ENCODE results near the gene SYT5.
"Not testable (repeated sequence)": the region's sequence is repeated elsewhere in the genome, so short reads cannot be mapped to it uniquely, and the experiment has no call there.

The SYT5 gene

GRCh38 chr19:55179606-55180484, at the start of gene SYT5:
Gene SYT5 (minus strand): TSS chr19:55180289. CDS start chr19:55179041, 1,248 bp downstream.
- DNase-seq, result no peak

GRCh38 chr19:55229789-55230182, 49.7 kb upstream of the SYT5 start:
- DNase-seq, result no peak

DNA sequence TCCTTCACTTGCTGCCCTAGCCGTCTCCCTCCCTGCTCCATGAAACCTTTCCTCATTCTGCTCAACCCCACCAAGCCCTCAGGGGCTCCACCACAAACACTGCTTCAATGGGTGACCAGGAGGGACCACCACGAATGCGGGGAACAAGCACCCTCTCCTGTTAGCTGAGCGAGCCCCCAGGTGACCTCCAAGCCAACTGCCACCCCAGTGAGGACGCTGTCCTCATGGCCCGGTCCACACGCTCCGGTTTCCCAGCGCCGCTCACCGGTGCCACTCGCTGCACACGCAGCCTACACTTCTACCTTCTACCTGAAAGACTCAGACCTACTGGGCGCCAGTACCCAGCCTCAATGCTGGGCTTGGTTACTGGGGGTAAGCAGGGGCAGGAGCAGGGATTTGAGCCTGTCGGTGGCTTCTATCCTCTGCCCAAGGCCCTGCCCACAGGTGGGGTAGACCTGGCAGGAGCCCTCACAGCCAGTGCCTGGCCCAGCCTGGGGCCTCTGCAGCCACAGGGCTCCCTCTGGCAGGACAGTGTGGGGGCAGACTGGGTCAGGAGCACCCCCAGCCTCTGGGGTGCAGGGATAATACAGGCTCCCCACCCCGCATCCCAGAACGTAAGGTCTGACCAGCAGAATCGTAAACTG, 49.2 kb upstream of the SYT5 start:
- no peak for DNase-seq

GRCh38 chr19:55228403-55229031, 48.4 kb upstream of the SYT5 start, which contains the start of gene TMEM86B:
Gene TMEM86B (minus strand): TSS chr19:55228763. CDS start chr19:55228741, 22 bp downstream.
- no peak for DNase-seq

GRCh38 chr19:55228015-55228391, 47.9 kb upstream of the SYT5 start:
- DNase-seq, result no peak

GRCh38 chr19:55227241-55228014, 47.3 kb upstream of the SYT5 start:
- no peak for DNase-seq

GRCh38 chr19:55226788-55227187, 46.7 kb upstream of the SYT5 start:
- DNase-seq, result no peak

DNA sequence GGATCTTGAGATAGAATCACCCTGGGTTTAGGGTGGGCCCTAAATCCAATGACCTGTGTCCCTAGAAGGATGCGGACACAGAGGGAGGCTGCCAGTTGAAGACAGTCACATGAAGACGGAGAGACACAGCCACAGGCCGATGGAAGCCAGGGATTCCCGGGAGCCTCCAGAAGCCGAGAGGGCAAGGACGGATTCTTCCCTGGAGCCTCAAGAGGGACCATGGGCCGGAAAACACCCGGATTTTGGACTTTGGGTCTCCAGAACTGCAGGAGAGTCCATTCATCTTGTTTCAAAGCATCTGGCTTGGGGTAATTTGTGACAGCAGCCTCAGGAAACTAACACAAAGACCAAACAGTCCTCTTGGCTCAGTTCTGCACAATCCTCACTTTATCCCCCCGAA, 46.2 kb upstream of the SYT5 start:
- DNase-seq, result no peak

- DNase-seq, result no peak
Observed at GRCh38 chr19:55225415-55225958, 45.4 kb upstream of the SYT5 start.

- not testable (repeated sequence) for DNase-seq
Observed at GRCh38 chr19:55224679-55225414, 44.8 kb upstream of the SYT5 start.

- DNase-seq, result no peak
Observed at GRCh38 chr19:55224038-55224665, 44.1 kb upstream of the SYT5 start.

DNA sequence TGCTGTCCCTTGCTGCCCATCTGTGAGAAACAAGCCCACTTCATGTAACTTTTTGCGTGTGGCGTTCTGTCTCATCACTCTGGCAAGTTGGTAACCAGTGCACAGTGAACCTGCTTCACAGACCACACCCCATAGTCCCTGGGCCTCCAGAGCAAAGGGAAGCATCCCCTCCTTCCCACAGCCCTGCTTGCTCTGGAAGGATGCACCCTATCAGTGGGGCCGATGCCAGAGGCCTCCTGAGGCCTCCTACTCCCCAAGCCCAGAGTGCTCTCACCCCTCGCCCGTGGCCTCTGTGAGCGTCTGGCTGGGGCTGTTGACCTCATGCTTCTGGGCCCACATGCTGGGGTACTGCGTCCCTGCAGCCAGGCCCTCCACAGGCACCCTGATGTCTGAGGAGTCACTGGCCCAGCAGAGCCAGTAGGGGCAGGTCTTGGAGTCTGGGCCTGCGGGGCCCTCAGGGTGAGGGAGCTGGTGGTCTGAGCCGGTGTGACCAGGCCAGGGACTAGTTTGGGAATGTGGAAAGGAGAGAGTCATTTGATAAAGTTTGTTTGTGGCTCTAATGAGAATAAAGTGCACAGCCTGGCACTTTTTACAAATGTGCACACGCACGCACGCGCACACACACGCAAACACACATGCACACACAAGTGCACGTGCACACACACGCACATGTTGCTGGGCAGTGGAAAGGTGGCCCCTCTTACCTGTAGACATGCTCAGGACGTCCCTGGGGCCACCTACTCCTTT, 43.4 kb upstream of the SYT5 start:
- DNase-seq, result no peak

- DNase-seq, result no peak
Observed at GRCh38 chr19:55220525-55220924, 40.4 kb upstream of the SYT5 start.

DNA sequence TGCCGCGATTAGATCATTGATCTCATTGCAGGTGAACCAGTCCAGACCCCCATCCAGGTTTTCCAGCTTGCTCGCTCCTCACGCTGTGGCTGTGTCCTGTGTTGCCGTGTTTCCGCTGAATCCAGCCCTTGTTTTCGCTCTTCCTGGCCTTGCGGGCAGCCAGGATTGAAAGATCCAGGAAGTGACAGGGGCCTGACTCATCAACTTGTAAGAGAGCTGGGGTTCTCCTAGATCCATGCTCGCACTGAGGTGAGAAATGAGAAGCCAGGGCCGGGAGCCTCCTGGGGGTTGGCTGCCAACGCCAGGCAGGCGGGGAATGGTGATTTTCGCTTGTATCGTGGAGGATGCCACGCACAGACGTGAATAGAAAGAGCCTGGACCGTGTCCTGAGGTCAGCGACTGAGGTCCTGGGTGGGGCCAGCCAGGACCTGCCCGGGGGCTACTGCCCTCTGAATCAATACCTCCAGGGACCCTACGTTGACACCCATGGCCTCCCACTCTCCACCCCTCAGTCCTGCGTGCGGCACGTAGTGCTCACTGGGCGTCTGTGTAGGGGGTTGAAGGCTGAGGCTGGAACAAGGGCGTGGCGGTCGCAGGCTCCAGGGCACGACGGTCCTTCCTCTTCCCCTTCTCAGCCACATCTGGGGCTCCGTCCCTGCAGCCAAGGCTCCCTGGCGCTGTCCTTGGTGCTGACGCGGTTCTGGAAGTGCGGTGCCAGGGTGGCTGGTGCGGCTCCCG, 36.5 kb upstream of the SYT5 start:
- peak; percentile 99 for DNase-seq

- DNase-seq, result no peak
Observed at GRCh38 chr19:55213547-55213946, 33.5 kb upstream of the SYT5 start.

- DNase-seq, result no peak
Observed at GRCh38 chr19:55212447-55212846, 32.4 kb upstream of the SYT5 start.

- DNase-seq, result peak; percentile 95
Observed at GRCh38 chr19:55209693-55210472, 29.8 kb upstream of the SYT5 start.

DNA sequence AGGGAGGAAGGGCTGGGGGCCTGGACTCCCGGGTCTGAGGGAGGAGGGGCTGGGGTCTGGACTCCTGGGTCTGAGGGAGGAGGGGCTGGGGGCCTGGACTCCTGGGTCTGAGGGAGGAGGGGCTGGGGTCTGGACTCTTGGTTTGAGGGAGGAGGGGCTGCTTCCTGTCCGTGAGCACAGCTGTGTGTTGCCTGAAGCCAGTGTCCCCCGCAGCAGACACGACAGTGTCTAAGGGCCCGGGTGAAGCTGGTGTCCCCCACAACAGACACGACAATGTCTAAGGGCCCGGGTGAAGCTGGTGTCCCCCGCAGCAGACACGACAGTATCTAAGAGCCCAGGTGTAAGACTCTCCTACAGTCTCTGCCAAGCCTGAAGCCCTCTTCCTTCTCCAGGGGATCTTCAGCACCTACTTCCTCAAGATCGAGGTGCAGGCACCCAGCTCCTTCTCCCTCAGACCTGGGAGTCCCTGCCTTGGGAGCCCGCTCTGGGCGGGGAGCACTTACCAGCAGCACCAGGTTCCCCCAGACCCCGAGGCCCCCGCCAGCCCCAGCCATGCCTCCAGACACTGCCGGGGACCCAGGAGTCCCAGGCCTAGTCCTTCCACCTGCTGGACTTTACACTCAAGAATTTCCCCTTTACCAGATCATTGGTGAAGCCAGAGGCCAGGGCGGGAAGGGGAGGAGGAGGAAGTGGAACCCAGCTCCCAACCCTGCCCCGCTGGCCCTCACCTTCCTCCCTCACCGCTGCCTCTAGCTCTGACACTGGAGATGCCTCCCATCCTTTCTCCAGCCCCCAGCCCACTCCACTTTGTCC, 29.0 kb upstream of the SYT5 start, which contains the start of gene PTPRH:
Gene PTPRH (minus strand): TSS at position 622 of the 813 bp plus-strand sequence. CDS start 68 bp downstream, at position 554.
- no peak for DNase-seq
